Renal pelvis (tissue), 12 donors: ENCODE results near the gene SLC37A1. TPM values are rescaled to one million over a fixed set of nuclear protein-coding genes. Genes with fewer than 3 reads are reported as not detected.
"Not testable (repeated sequence)": the region's sequence is repeated elsewhere in the genome, so short reads cannot be mapped to it uniquely, and the experiment has no call there.

Experiments
- DNase-seq: peaks from one replicate; pipeline ENCODE4 v3.0.0-alpha.2; 2013
- long read RNA-seq, 16 experiments: transcript quantifications; one replicate each; lab custom pipeline, GENCODE V29; 2026
- polyA plus RNA-seq, 3 donors: library from polyadenylated mRNA; unstranded; fragments of 120-200 nt; gene quantifications; one replicate each; pipeline ENCODE4 v1.2.1, GENCODE V29; 2013; ENCODE audit not compliant: insufficient read length in 3 of 3

The SLC37A1 gene
- polyA plus RNA-seq, result 10 to 100 TPM in 1 of 3 donors, 1 to 10 TPM in 2; 7.7 to 11.6 (median 7.9) TPM
- long read RNA-seq, donor 1, result 0 reads
- long read RNA-seq, donor 2, partial matches to known transcripts, result 0 of 2 reads
- long read RNA-seq, donor 2, other reads (novel, unspliced or antisense), result 0 of 2 reads
- long read RNA-seq, donor 3, result 0 reads
- long read RNA-seq, donor 4, partial matches to known transcripts, result 0 of 1 reads
- long read RNA-seq, donor 4, other reads (novel, unspliced or antisense), result 0 of 1 reads
- long read RNA-seq, donor 5, result 0 reads
- long read RNA-seq, donor 6, partial matches to known transcripts, result 0 of 1 reads
- long read RNA-seq, donor 6, other reads (novel, unspliced or antisense), result 0 of 1 reads
- long read RNA-seq, donor 7, partial matches to known transcripts, result 0 of 1 reads
- long read RNA-seq, donor 7, other reads (novel, unspliced or antisense), result 0 of 1 reads
- long read RNA-seq, donor 8, result 0 reads
- long read RNA-seq, donor 9, partial matches to known transcripts, result 0 of 1 reads
- long read RNA-seq, donor 9, other reads (novel, unspliced or antisense), result 0 of 1 reads
- long read RNA-seq, donor 10, result 0 reads
- long read RNA-seq, donor 11, result 0 reads
- long read RNA-seq, donor 12, partial matches to known transcripts, result 0 of 1 reads
- long read RNA-seq, donor 12, other reads (novel, unspliced or antisense), result 0 of 1 reads
- long read RNA-seq, donor 13, result 0 reads
- long read RNA-seq, donor 14, partial matches to known transcripts, result 8 of 9 reads
- long read RNA-seq, donor 14, other reads (novel, unspliced or antisense), result 0 of 9 reads
- long read RNA-seq, donor 15, partial matches to known transcripts, result 0 of 6 reads
- long read RNA-seq, donor 15, other reads (novel, unspliced or antisense), result 0 of 6 reads
- long read RNA-seq, donor 16, result 0 reads

GRCh38 chr21:42513151-42513984 lies at the start of gene SLC37A1:
SLC37A1 (plus strand) TSS chr21:42513852; CDS start chr21:42518455, 4,603 bp downstream.
- no peak for DNase-seq

- DNase-seq, result no peak
Measured at GRCh38 chr21:42463861-42464515, 49.7 kb upstream of the SLC37A1 start.

- DNase-seq, result no peak
Measured at GRCh38 chr21:42465008-42465802, 48.4 kb upstream of the SLC37A1 start.

- no peak for DNase-seq
Measured at GRCh38 chr21:42465803-42466127, 47.9 kb upstream of the SLC37A1 start.

- no peak for DNase-seq
Measured at GRCh38 chr21:42466700-42467099, 47.0 kb upstream of the SLC37A1 start.

GRCh38 chr21:42467140-42467983 lies 46.3 kb upstream of the SLC37A1 start:
- DNase-seq, result no peak

GRCh38 chr21:42468491-42469131 lies 45.0 kb upstream of the SLC37A1 start:
- no peak for DNase-seq

- DNase-seq, result no peak
Measured at GRCh38 chr21:42469272-42469671, 44.4 kb upstream of the SLC37A1 start.

- DNase-seq, result not testable (repeated sequence)
Measured at GRCh38 chr21:42469726-42470125, 43.9 kb upstream of the SLC37A1 start.

- no peak for DNase-seq
Measured at GRCh38 chr21:42471206-42471605, 42.4 kb upstream of the SLC37A1 start.

- DNase-seq, result no peak
Measured at GRCh38 chr21:42471716-42472330, 41.8 kb upstream of the SLC37A1 start.

- no peak for DNase-seq
Measured at GRCh38 chr21:42472521-42472920, 41.1 kb upstream of the SLC37A1 start.

- no peak for DNase-seq
Measured at GRCh38 chr21:42473498-42474042, 40.1 kb upstream of the SLC37A1 start.

- DNase-seq, result no peak
Measured at GRCh38 chr21:42474043-42474831, 39.4 kb upstream of the SLC37A1 start.

GRCh38 chr21:42475036-42475435 lies 38.6 kb upstream of the SLC37A1 start:
- DNase-seq, result no peak

- DNase-seq, result no peak
Measured at GRCh38 chr21:42475526-42476387, 37.9 kb upstream of the SLC37A1 start.
